Left forelimb (tissue), 1 donor: ENCODE data around the gene GLS.
"Not testable (repeated sequence)": the region's sequence is repeated elsewhere in the genome, so short reads cannot be mapped to it uniquely, and the experiment has no call there.

Experiments
- DNase-seq: peaks from one replicate; pipeline ENCODE4 v3.0.0-alpha.2; 2018; ENCODE audit warnings: low spot score

The GLS gene

GRCh38 chr2:190880378-190881083 lies at the start of gene GLS:
GLS (plus strand) TSS chr2:190880821; CDS start chr2:190881085, 264 bp downstream.
- peak; percentile 97 for DNase-seq

- no peak for DNase-seq
These were observed 48.7 kb upstream of the GLS start for GRCh38 chr2:190831941-190832340.

GRCh38 chr2:190834890-190835208 lies 45.8 kb upstream of the GLS start:
- DNase-seq, result no peak

- no peak for DNase-seq
These were observed 45.2 kb upstream of the GLS start for GRCh38 chr2:190835303-190835930.

- no peak for DNase-seq
These were observed 43.9 kb upstream of the GLS start for GRCh38 chr2:190836767-190837166.

- no peak for DNase-seq
These were observed 43.2 kb upstream of the GLS start for GRCh38 chr2:190837420-190837819.

- DNase-seq, result no peak
These were observed 42.7 kb upstream of the GLS start for GRCh38 chr2:190837952-190838361.

GRCh38 chr2:190838492-190838910 lies 42.1 kb upstream of the GLS start:
- no peak for DNase-seq

GRCh38 chr2:190840569-190841172 lies 40.0 kb upstream of the GLS start:
- DNase-seq, result no peak

GRCh38 chr2:190841707-190842505 lies 38.7 kb upstream of the GLS start:
- no peak for DNase-seq

- no peak for DNase-seq
These were observed 38.0 kb upstream of the GLS start for GRCh38 chr2:190842606-190843104.

GRCh38 chr2:190843890-190844699 lies 36.5 kb upstream of the GLS start:
- DNase-seq, result no peak

GRCh38 chr2:190844700-190845401 lies 35.8 kb upstream of the GLS start:
- DNase-seq, result no peak

- DNase-seq, result no peak
These were observed 33.9 kb upstream of the GLS start for GRCh38 chr2:190846746-190847145.

- no peak for DNase-seq
These were observed 33.0 kb upstream of the GLS start for GRCh38 chr2:190847504-190848081.

GRCh38 chr2:190849774-190850173 lies 30.8 kb upstream of the GLS start:
- no peak for DNase-seq

GRCh38 chr2:190853022-190853421 lies 27.6 kb upstream of the GLS start:
- not testable (repeated sequence) for DNase-seq

GRCh38 chr2:190853531-190854383 lies 26.9 kb upstream of the GLS start:
- DNase-seq, result no peak

- DNase-seq, result no peak
These were observed 25.9 kb upstream of the GLS start for GRCh38 chr2:190854726-190855125.

GRCh38 chr2:190855245-190855644 lies 25.4 kb upstream of the GLS start:
- DNase-seq, result no peak
